Naive thymus-derived CD8-positive, alpha-beta T cell (primary cell): ENCODE data around the gene SYCN. TPM values are rescaled to one million over a fixed set of nuclear protein-coding genes. Genes with fewer than 3 reads are reported as not detected.
A peak's percentile ranks its signal among the peaks of the same experiment; 100 is the strongest.
"Not testable (repeated sequence)": the region's sequence is repeated elsewhere in the genome, so short reads cannot be mapped to it uniquely, and the experiment has no call there.

ENCODE experiments used
- ATAC-seq, 2 donors: fragments of 150-1000 bp; cut with Tn5 transposase in 1 of 2; sonication (Bioruptor Pico), chemical (Tn5 transposase) in 1 of 2; 1 replicate in 1 of 2; 2 replicates in 1 of 2; pipeline ENCODE4 v1.10.0; 2021; ENCODE audit warnings: mild to moderate bottlenecking in 2 of 2, moderate library complexity in 2 of 2
- POLR2A ChIA-PET: fragments of 350-600 bp; sonication (Branson Sonifier 250); formaldehyde crosslinking; loops from one replicate; lab custom pipeline; 2021; ENCODE audit warnings: antibody characterized with exemption; lab: Charles Lee
- DNase-seq, 10 donors: peaks; one replicate each; pipeline versions ENCODE4 v3.0.0 to v3.0.0-alpha.2; 2020 to 2022
- H3K27ac Mint-ChIP-seq, 10 donors: one replicate each; pipeline ENCODE4 v1.8.0; 2020 to 2022; ENCODE audit warnings: mild to moderate bottlenecking in 10 of 10, mixed read lengths in 10 of 10, moderate library complexity in 4 of 10, inconsistent platforms in 1 of 10
- H3K27me3 Mint-ChIP-seq, 5 donors: one replicate each; pipeline ENCODE4 v1.8.0; 2021 to 2022; ENCODE audit warnings: mixed read lengths in 5 of 5
- H3K36me3 Mint-ChIP-seq, 3 donors: one replicate each; pipeline ENCODE4 v1.8.0; 2020 to 2022; ENCODE audit warnings: mixed read lengths in 3 of 3, mild to moderate bottlenecking in 2 of 3, inconsistent platforms in 1 of 3
- H3K4me1 Mint-ChIP-seq, 4 donors: one replicate each; pipeline ENCODE4 v1.8.0; 2021 to 2022; ENCODE audit warnings: mixed read lengths in 4 of 4
- H3K4me3 Mint-ChIP-seq, 10 donors: one replicate each; pipeline ENCODE4 v1.8.0; 2020 to 2022; ENCODE audit warnings: mild to moderate bottlenecking in 10 of 10, mixed read lengths in 10 of 10, moderate library complexity in 6 of 10, inconsistent platforms in 1 of 10
- H3K9me3 Mint-ChIP-seq, 9 donors: one replicate each; pipeline ENCODE4 v1.8.0; 2020 to 2022; ENCODE audit warnings: mixed read lengths in 9 of 9, mild to moderate bottlenecking in 3 of 9, inconsistent platforms in 1 of 9, moderate library complexity in 1 of 9
- polyA plus RNA-seq, 3 donors: library from polyadenylated mRNA; unstranded; fragments of 300-500 nt; fragmentation: Illumina TruSeq; gene quantifications; one replicate each; pipeline ENCODE4 v1.2.3, GENCODE V29; 2021
- total RNA-seq, 8 experiments: library from RNA in 2 of 8; stranded (reverse) in 2 of 8; gene quantifications; one replicate each; pipeline ENCODE4 v1.2.3 and lab custom pipeline; 2021 to 2026

SYCN gene
- total and polyA plus RNA-seq, 5 experiments from 2014 or later: not detected

GRCh38 chr19:39218230-39219007 is 14.4 kb upstream of the SYCN start:
- no peak overlapping the region for H3K4me3 Mint-ChIP-seq

GRCh38 chr19:39217094-39217493 is 13.0 kb upstream of the SYCN start:
- ATAC-seq (no peak), DNase-seq (no peak)
- H3K4me1 Mint-ChIP-seq: peaks cover 0 to under 1% (median 0%) of the 10 kb centered on the region in 4 donors
- H3K9me3 Mint-ChIP-seq: peaks cover 0 to 5% (median 0%) of the 10 kb centered on the region in 9 donors
- H3K27me3 Mint-ChIP-seq: peaks cover 15 to 33% (median 22%) of the 10 kb centered on the region in 5 donors
- H3K4me3 Mint-ChIP-seq: no peak overlapping the region
- POLR2A ChIA-PET: no interaction called here
- H3K27ac Mint-ChIP-seq: peak overlapping the region in 1 of 10 donors; percentile 3
- H3K36me3 Mint-ChIP-seq: peaks cover 0 to 3% (median 0%) of the 10 kb centered on the region in 3 donors

More at GRCh38 chr19:39218230-39219007, 14.4 kb upstream of the SYCN start:
- DNase-seq (no peak), ATAC-seq (no peak)
- peaks cover 0 to 5% (median 0%) of the 10 kb centered on the region in 9 donors for H3K9me3 Mint-ChIP-seq
- POLR2A ChIA-PET: interaction anchor here (0.6 to 1.6 kb wide), 3 partner anchors 105 to 166 kb away, joined by 3 to 8 read pairs (median 5); no protein-coding TSS in a partner anchor
- H3K4me1 Mint-ChIP-seq: peaks cover 0 to 2% (median 0%) of the 10 kb centered on the region in 4 donors
- no peak overlapping the region for H3K27ac Mint-ChIP-seq
- peaks cover 0 to 3% (median 0%) of the 10 kb centered on the region in 3 donors for H3K36me3 Mint-ChIP-seq
- H3K27me3 Mint-ChIP-seq: peaks cover 17 to 39% (median 25%) of the 10 kb centered on the region in 5 donors

- DNase-seq, H3K4me1 Mint-ChIP-seq, H3K9me3 Mint-ChIP-seq, POLR2A ChIA-PET, H3K4me3 Mint-ChIP-seq, ATAC-seq, H3K27ac Mint-ChIP-seq, H3K36me3 Mint-ChIP-seq: not testable (repeated sequence)
- peaks cover 7 to 25% (median 10%) of the 10 kb centered on the region in 5 donors for H3K27me3 Mint-ChIP-seq
Measured at GRCh38 chr19:39215323-39215722, 11.3 kb upstream of the SYCN start.

- peaks cover 0 to 3% (median 0%) of the 10 kb centered on the region in 3 donors for H3K36me3 Mint-ChIP-seq
- POLR2A ChIA-PET: interaction anchor here (1.0 kb wide), 1 partner anchor 115 kb away, joined by 4 read pairs; no protein-coding TSS in a partner anchor
- peaks cover 4 to 11% (median 7%) of the 10 kb centered on the region in 5 donors for H3K27me3 Mint-ChIP-seq
- no peak overlapping the region for H3K4me3 Mint-ChIP-seq
- H3K4me1 Mint-ChIP-seq: no peaks in the 10 kb centered on the region
- peaks cover 0 to 5% (median 0%) of the 10 kb centered on the region in 9 donors for H3K9me3 Mint-ChIP-seq
- H3K27ac Mint-ChIP-seq: no peak overlapping the region
- peak; percentile 84 to 87 for ATAC-seq
- peak; percentile 29 to 80 (median 52) for DNase-seq
Measured at GRCh38 chr19:39212375-39212742, 8.3 kb upstream of the SYCN start.

- DNase-seq (no peak), ATAC-seq (no peak)
- Mint-ChIP-seq H3K9me3 (peaks cover 0 to 1% (median 0%) of the 10 kb centered on the region in 9 donors), H3K4me1 (no peaks in the 10 kb centered on the region), H3K27me3 (peaks cover 0 to 6% (median 2%) of the 10 kb centered on the region in 5 donors), H3K36me3 (no peaks in the 10 kb centered on the region), H3K4me3 (no peak overlapping the region), H3K27ac (no peak overlapping the region)
- POLR2A ChIA-PET: interaction anchor here (0.5 to 1.0 kb wide), 3 partner anchors 116 to 1413 kb away, joined by 3 to 4 read pairs (median 4); no protein-coding TSS in a partner anchor
Measured at GRCh38 chr19:39211731-39212374, 7.8 kb upstream of the SYCN start.

GRCh38 chr19:39209196-39209595 is 5.1 kb upstream of the SYCN start:
- H3K4me1 Mint-ChIP-seq: no peaks in the 10 kb centered on the region
- H3K36me3 Mint-ChIP-seq: no peaks in the 10 kb centered on the region
- H3K4me3 Mint-ChIP-seq: no peak overlapping the region
- no peaks in the 10 kb centered on the region for H3K9me3 Mint-ChIP-seq
- H3K27me3 Mint-ChIP-seq: peaks cover 3 to 18% (median 10%) of the 10 kb centered on the region in 5 donors
- POLR2A ChIA-PET: interaction anchor here (0.6 kb wide), 1 partner anchor 693 kb away, joined by 3 read pairs; no protein-coding TSS in a partner anchor
- no peak for DNase-seq
- ATAC-seq: no peak
- H3K27ac Mint-ChIP-seq: no peak overlapping the region

GRCh38 chr19:39208175-39208795 is 4.2 kb upstream of the SYCN start:
- ATAC-seq (no peak), DNase-seq (no peak)
- H3K27ac Mint-ChIP-seq: no peak overlapping the region
- no peaks in the 10 kb centered on the region for H3K9me3 Mint-ChIP-seq
- no peaks in the 10 kb centered on the region for H3K36me3 Mint-ChIP-seq
- H3K27me3 Mint-ChIP-seq: peaks cover 3 to 27% (median 17%) of the 10 kb centered on the region in 5 donors
- H3K4me1 Mint-ChIP-seq: no peaks in the 10 kb centered on the region
- POLR2A ChIA-PET: interaction anchor here (0.5 to 0.7 kb wide), 2 partner anchors 8 to 378 kb away, joined by 5 to 7 read pairs; no protein-coding TSS in a partner anchor
- H3K4me3 Mint-ChIP-seq: no peak overlapping the region

- H3K4me1 Mint-ChIP-seq: no peaks in the 10 kb centered on the region
- DNase-seq (no peak), ATAC-seq (no peak)
- H3K36me3 Mint-ChIP-seq: no peaks in the 10 kb centered on the region
- H3K9me3 Mint-ChIP-seq: no peaks in the 10 kb centered on the region
- no peak overlapping the region for H3K27ac Mint-ChIP-seq
- H3K4me3 Mint-ChIP-seq: no peak overlapping the region
- POLR2A ChIA-PET: interaction anchor here (0.7 kb wide), 1 partner anchor 378 kb away, joined by 5 read pairs; no protein-coding TSS in a partner anchor
- H3K27me3 Mint-ChIP-seq: peaks cover 8 to 36% (median 26%) of the 10 kb centered on the region in 5 donors
Measured at GRCh38 chr19:39207293-39207836, 3.3 kb upstream of the SYCN start.

- Mint-ChIP-seq H3K27ac (no peak overlapping the region), H3K4me1 (no peaks in the 10 kb centered on the region), H3K27me3 (peaks cover 17 to 49% (median 35%) of the 10 kb centered on the region in 5 donors), H3K4me3 (no peak overlapping the region), H3K9me3 (no peaks in the 10 kb centered on the region), H3K36me3 (no peaks in the 10 kb centered on the region)
- ATAC-seq: no peak
- DNase-seq: no peak
- POLR2A ChIA-PET: no interaction called here
Measured at GRCh38 chr19:39206122-39206521, 2.1 kb upstream of the SYCN start.

GRCh38 chr19:39205449-39205764 is 1.3 kb upstream of the SYCN start:
- Mint-ChIP-seq H3K4me3 (no peak overlapping the region), H3K36me3 (no peaks in the 10 kb centered on the region), H3K27me3 (peaks cover 22 to 56% (median 42%) of the 10 kb centered on the region in 5 donors), H3K4me1 (no peaks in the 10 kb centered on the region), H3K9me3 (no peaks in the 10 kb centered on the region), H3K27ac (no peak overlapping the region)
- POLR2A ChIA-PET: no interaction called here
- no peak for DNase-seq
- ATAC-seq: no peak

GRCh38 chr19:39202998-39203355 is 1.1 kb downstream of the SYCN start:
- POLR2A ChIA-PET: no interaction called here
- Mint-ChIP-seq H3K4me3 (no peak overlapping the region), H3K9me3 (no peaks in the 10 kb centered on the region), H3K36me3 (no peaks in the 10 kb centered on the region), H3K4me1 (peaks cover 0 to under 1% (median 0%) of the 10 kb centered on the region in 4 donors), H3K27ac (peak overlapping the region in 1 of 10 donors; percentile 18), H3K27me3 (peaks cover 22 to 75% (median 53%) of the 10 kb centered on the region in 5 donors)
- DNase-seq: no peak
- ATAC-seq: no peak

GRCh38 chr19:39200803-39201115 is 3.3 kb downstream of the SYCN start:
- Mint-ChIP-seq H3K36me3 (no peaks in the 10 kb centered on the region), H3K27ac (no peak overlapping the region), H3K27me3 (peaks cover 26 to 89% (median 58%) of the 10 kb centered on the region in 5 donors), H3K4me3 (no peak overlapping the region), H3K9me3 (no peaks in the 10 kb centered on the region), H3K4me1 (peaks cover 6 to 21% (median 13%) of the 10 kb centered on the region in 4 donors)
- ATAC-seq (no peak), DNase-seq (no peak)
- POLR2A ChIA-PET: no interaction called here
